Activated naive CD8-positive, alpha-beta T cell treated with anti-CD3 and anti-CD28 coated beads, Interleukin-2, amount 50 U/mL, for 16 hours (primary cell): ENCODE data around the gene TDP2.
"Not testable (repeated sequence)": the region's sequence is repeated elsewhere in the genome, so short reads cannot be mapped to it uniquely, and the experiment has no call there.

Experiments
- DNase-seq: peaks from one replicate; pipeline ENCODE4 v3.0.0-alpha.2; 2020; ENCODE audit warnings: low read depth, low spot score

The TDP2 gene

GRCh38 chr6:24680582-24680981 lies 13.9 kb upstream of the TDP2 start:
- no peak for DNase-seq

GRCh38 chr6:24678792-24679352 lies 12.2 kb upstream of the TDP2 start:
- DNase-seq: not testable (repeated sequence)

DNA sequence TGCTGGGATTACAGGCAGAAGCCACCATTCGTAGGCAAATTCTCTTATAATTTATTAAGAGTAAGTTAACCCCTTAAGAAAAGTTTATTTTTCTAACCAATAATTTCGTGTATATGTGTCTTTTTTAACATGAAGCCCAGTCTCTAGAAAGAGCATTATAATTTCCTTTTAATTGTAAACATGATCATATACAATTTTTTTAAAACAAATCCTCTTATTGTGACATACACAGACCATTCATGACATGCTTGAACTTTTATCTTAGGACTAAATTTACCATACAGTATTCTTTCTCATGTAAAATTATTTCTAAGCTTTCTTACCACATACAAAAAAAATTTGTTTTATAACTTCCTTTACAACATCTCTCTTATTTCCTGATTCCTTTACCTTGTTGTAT lies 6.9 kb upstream of the TDP2 start:
- no peak for DNase-seq

DNA sequence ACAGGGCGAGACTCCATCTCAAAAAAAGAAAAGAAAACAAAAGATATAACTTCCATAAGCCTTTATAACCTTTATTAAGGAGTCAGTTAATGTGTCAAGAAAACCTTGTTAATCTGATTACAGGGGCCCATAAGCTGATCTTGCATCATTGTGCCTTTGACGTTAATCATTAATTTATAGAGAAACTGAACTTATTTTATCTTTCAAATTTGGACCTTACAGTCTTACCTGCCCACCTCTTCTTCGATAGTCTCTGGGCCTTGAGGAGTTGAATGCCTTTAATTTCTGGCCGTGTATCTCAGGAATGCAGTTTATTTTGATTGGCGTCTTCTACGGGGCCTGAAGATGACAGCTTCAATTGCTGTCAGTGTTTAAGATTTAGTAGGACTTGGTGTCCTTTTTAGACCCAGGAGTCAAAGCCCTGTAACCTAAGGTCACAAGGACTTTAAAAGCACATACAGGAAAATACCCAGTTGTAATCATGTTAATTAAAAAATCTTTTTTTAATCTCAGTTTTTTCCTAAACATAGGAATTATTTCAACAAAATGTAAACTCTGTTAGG lies 6.0 kb upstream of the TDP2 start:
- no peak for DNase-seq

GRCh38 chr6:24671077-24671476 lies 4.4 kb upstream of the TDP2 start:
- DNase-seq: not testable (repeated sequence)

DNA sequence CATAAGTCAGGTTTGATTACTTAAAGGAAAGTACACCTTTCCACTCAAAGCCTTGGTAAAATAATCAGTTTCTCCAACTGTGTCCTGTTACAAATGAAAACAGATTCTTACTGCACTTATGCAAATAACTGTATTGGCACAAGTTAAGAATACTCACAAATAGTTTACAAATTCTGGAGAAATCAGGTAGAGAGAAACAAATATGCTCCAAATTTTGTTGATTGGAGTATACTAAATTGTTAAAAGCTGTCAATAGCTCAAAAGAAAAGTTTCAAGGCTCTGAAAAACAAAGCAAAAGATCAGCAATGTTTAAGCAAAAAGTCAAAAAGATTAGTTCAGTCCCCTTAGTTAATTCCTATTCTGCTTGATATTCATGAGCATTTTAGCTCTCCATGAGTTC lies 3.8 kb upstream of the TDP2 start:
- not testable (repeated sequence) for DNase-seq

- DNase-seq: no peak
Observed at GRCh38 chr6:24668997-24669361, 2.3 kb upstream of the TDP2 start.

DNA sequence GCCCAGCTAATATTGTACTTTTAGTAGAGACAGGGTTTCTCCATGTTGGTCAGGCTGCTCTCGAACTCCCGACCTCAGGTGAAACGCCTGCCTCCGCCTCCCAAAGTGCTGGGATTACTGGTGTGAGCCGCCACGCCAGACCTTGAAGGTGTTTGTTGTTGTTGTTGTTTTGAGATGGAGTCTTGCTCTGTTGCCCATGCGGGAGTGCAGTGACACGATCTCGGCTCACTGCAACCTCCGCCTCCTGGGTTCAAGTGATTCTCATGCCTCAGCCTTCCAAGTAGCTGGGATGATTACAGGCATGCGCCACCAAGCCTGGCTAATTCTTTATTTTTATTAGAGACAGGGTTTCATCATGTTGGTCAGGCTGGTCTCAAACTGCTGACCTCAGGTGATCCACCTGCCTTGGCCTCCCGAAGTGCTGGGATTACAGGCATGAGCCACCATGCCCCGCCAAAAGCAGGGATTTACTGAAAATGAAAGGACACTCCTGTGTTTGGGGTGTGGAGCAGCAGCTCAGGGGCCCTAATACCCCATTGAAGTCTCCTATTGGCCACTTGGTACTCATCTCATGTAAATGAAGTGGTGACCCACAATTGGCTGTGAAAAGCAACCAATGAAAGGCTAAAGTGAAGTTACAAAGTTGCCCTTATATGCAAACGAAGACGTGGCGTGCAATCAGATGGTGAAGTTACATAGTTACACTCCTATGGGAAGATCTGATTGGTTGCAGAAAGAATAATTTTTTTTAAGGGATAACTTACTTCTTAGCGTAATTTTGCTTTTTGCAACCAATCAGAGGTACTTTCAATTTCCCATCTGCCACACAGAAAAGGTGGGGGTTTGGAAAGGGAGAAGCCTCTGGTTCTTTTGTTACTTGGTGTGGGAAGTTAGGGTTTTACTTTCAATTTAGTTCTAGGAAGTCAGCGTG lies 1.6 kb upstream of the TDP2 start:
- not testable (repeated sequence) for DNase-seq

- DNase-seq: no peak
Observed at GRCh38 chr6:24667378-24667803, 692 bp upstream of the TDP2 start.

DNA sequence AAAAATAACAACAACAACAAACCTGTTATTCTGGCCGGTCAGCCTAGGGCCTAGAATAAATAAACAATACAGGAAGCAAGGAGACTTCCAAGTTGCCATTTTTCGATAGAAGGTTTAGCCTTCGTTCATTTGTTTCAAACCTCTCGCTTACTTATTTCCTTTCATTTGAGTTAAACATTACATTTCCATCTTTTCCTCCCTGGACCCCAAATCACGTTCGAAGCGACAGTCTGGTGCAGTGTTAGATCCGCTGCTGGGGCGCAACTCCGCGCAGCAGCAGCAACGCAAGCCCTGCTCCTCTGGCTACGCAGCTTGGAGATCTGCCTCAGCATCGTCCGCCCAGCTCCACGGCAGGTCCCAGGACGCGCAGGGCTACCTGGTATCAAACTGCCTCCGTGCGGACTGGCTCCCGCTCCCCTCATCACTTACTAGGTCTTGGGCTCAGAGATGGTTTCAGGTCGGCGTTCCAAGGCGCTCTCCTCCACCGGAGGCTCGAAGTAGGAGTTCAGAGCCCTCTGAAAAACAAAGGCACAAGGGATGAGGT lies 530 bp downstream of the TDP2 start:
- DNase-seq: no peak

- no peak for DNase-seq
Observed at GRCh38 chr6:24664046-24664987, 2.4 kb downstream of the TDP2 start.

DNA sequence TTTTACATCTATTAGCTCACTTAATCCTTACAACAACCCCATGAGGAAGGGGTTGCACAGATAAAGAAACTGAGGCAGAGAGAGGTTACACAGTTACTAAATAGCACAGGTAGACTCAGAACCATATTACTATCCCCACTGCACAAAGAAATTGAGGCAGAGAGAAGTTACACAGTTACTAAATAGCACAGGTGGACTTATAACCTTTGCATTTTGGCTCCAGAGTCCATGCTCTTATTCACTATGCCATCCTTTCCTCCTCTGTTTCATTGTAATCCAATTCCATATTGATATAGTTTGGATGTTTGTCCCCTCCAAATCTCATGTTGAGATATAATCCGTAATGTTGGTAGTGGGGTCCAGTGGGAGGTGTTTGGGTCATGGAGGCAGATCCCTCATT lies 3.5 kb downstream of the TDP2 start:
- DNase-seq: no peak

DNA sequence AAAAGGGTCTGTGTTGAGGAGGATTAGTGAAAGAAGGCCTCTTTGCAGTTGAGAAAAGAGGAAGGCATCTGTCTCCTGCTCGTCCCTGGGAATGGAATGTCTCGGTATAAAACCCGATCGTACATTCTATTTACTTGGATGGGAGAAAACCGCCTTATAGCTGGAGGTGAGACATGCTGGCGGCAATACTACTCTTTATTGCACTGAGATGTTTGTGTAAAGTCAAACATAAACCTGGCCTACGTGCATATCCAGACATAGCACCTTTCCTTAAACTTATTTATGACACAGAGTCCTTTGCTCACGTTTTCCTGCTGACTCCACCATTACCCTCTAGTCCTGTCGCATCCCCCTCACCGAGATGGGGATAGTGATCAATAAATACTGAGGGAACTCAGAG lies 4.5 kb downstream of the TDP2 start:
- no peak for DNase-seq

DNA sequence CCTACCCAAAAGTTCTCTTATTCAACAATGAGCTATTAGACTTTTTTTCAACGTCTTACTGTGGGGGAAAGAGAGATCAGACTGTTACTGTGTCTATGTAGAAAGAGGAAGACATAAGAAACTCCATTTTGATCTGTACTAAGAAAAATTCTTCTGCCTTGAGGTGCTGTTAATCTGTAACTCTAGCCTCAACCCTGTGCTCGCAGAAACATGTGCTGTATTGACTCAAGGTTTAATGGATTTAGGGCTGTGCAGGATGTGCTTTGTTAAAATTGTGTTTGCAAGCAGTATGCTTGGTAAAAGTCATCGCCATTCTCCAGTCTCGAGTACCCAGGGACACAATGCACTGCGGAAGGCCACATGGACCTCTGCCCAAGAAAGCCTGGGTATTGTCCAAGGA lies 4.9 kb downstream of the TDP2 start:
- not testable (repeated sequence) for DNase-seq

DNA sequence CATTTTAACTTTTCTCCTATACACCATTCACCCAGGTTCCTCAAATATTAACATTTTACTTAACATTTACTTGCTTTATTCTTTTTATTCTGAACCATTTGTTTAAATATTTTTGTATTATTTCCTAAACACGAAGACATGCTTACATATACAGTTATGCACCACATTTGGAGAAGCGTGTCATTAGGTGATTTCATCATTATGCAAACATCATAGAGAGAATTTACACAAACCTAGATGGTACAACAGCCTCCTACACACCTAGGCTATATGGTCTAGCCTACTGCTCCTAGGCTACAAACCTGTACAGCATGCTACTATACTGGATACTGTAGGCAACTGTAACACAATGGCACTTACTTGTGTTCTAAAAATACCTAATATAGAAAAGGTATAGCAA lies 6.6 kb downstream of the TDP2 start:
- DNase-seq: no peak

GRCh38 chr6:24659561-24659960 lies 7.1 kb downstream of the TDP2 start:
- DNase-seq: no peak

DNA sequence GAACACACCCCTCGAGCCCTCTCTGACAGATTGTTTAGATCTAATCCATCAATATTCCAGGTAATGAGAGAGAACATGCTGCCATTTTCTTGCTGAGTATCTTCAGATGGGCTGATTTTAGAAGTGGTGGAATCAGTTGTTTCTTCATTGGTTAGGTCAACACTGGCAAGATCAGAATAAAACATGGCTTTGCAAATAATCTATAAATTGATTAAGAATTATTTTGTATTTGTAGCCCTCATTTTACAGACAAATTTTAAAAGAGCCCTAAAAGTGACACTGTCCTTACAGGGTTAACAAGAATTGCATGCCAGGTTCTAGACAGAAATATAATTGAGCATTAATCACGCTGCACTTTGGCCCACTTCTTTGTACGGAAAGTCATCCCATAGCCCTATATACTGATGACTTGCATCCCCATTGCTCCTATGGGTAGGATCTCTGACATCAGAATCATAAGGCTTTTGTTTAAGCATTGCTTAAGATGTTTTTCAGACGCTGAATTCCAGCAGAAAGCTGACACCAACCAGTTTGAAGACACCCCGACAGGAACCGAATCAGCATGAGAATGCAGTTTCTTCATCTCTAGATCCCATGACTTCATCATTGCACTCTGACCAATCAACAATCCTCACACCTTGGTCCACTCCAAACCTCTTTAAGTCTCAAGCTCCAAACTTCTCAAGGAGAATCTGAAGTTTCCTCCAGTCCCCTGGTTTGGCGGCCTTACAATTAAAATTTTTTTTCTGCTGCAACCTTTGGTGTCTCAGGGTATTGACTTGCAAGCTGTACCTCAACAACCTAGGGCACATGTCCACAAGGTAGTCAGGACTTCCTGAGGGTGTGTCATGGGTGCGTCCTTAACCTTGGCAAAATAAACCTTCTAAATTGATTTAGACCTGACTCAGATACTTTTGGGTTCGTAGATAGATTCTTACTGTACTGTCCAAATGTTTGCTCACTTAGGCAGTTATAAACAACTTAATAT lies 7.8 kb downstream of the TDP2 start:
- no peak for DNase-seq

DNA sequence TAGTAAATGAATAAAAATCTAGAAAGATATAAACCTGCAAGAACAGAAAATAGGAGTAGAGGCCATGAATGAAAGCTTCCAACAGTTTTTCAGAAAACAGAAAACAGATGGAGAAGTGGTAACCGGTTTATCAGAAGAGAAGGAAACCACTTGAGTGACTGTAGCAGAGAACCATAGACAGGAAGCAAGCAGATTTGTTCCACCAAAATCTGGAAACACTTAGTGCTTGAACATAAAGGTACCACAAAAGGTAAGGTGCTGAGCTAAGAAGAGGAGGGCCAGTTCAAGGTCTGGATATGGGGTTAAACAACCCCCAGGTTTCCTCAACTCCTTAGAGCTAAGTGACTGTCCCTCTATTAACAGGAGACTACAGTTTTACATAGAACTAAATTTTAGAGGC lies 11.5 kb downstream of the TDP2 start:
- no peak for DNase-seq

GRCh38 chr6:24650365-24650764 lies 16.3 kb downstream of the TDP2 start:
- DNase-seq: no peak

- no peak for DNase-seq
Observed at GRCh38 chr6:24649691-24650090, 17.0 kb downstream of the TDP2 start.
